GM12878 (cell line): ENCODE results near the gene PLAC9. TPM values are rescaled to one million over a fixed set of nuclear protein-coding genes. Genes with fewer than 3 reads are reported as not detected.

Source experiments
- ATAC-seq: fragments of 200-7000 bp; cut with Tn5 transposase; 3 replicates; pipeline ENCODE4 v1.9.1; 2020; ENCODE audit warnings: mild to moderate bottlenecking, moderate library complexity
- BruUV-seq: library from RNA; stranded (reverse); fragments of 400-500 nt; replicated peaks from 2 replicates; lab custom pipeline; 2021; lab: Mats Ljungman, UMichigan
- CTCF ChIA-PET: fragments of 300-600 bp; sonication (Branson Sonifier 250); formaldehyde crosslinking; extraction: SDS; loops from one replicate; lab custom pipeline; 2021; ENCODE audit warnings: inconsistent platforms; lab: Yijun Ruan, JAX
- POLR2A ChIA-PET: fragments of 350-600 bp; formaldehyde crosslinking; extraction: SDS; loops from one replicate; lab custom pipeline; 2021; ENCODE audit warnings: inconsistent platforms; lab: Charles Lee
- RAD21 ChIA-PET: fragments of 300-600 bp; sonication (Branson Sonifier 250); formaldehyde crosslinking; loops from one replicate; lab custom pipeline; 2023; ENCODE audit warnings: antibody characterized with exemption; ENCODE audit not compliant: unreplicated experiment; lab: Charles Lee
- SMC1A ChIA-PET: fragments of 300-600 bp; sonication (Branson Sonifier 250); formaldehyde crosslinking; loops from one replicate; lab custom pipeline; 2023; ENCODE audit not compliant: unreplicated experiment, uncharacterized antibody; lab: Charles Lee
- DNase-seq: peaks from one replicate; pipeline ENCODE4 v3.0.0-alpha.2; 2011; ENCODE audit warnings: low read depth, low spot score
- FAIRE-seq: peaks from 3 replicates; lab custom pipeline; 2011; peaks lifted over from hg19 to GRCh38; lab: Jason Lieb, UNC
- H2AFZ ChIP-seq: 2 replicates; pipeline ENCODE4 v1.6.0; 2011; ENCODE audit warnings: low read depth, low read length, control low read depth; ENCODE audit not compliant: control insufficient read depth
- H3K27ac ChIP-seq: 2 replicates; pipeline ENCODE4 v1.5.1; 2011; ENCODE audit warnings: control low read depth; ENCODE audit not compliant: control insufficient read depth, insufficient read depth
- H3K27me3 ChIP-seq, 2 experiments: replicated peaks in 1 of 2; 2 replicates each; pipeline versions ENCODE4 v1.6.0 to v1.6.1; 2011; ENCODE audit warnings: low read length in 1 of 2; ENCODE audit not compliant: control insufficient read depth in 2 of 2, insufficient read depth in 2 of 2
- H3K36me3 ChIP-seq, 2 experiments: 2 replicates each; pipeline ENCODE4 v1.5.1; 2011; ENCODE audit warnings: low read length in 1 of 2; ENCODE audit not compliant: control insufficient read depth in 2 of 2, insufficient read depth in 2 of 2
- H3K4me1 ChIP-seq: 2 replicates; pipeline ENCODE4 v1.6.1; 2011; ENCODE audit warnings: mild to moderate bottlenecking, low read length, moderate library complexity, mixed read lengths; ENCODE audit not compliant: control insufficient read depth, insufficient read depth
- H3K4me2 ChIP-seq: 2 replicates; pipeline ENCODE4 v1.6.0; 2011; ENCODE audit warnings: control low read depth; ENCODE audit not compliant: control insufficient read depth, insufficient read depth
- H3K4me3 ChIP-seq: fragments of 200-600 bp; sonication (generic); 2 replicates; pipeline ENCODE4 v1.5.1; 2016
- H3K79me2 ChIP-seq: 2 replicates; pipeline ENCODE4 v1.6.0; 2011; ENCODE audit warnings: low read length; ENCODE audit not compliant: control insufficient read depth, insufficient read depth
- H3K9ac ChIP-seq: 2 replicates; pipeline ENCODE4 v1.8.0; 2011; ENCODE audit warnings: low read length, control low read depth, mixed read lengths; ENCODE audit not compliant: control insufficient read depth, insufficient read depth
- H3K9me3 ChIP-seq: replicated peaks from 3 replicates; pipeline ENCODE4 v1.5.1; 2011; ENCODE audit warnings: mild to moderate bottlenecking, low read length; ENCODE audit not compliant: control insufficient read depth, insufficient read depth
- H4K20me1 ChIP-seq: 2 replicates; pipeline ENCODE4 v1.6.0; 2011; ENCODE audit not compliant: control insufficient read depth, insufficient read depth
- CREM ChIP-seq: IDR thresholded peaks from 2 replicates; pipeline ENCODE4 v1.6.1; 2014; ENCODE audit warnings: antibody characterized with exemption, low read depth
- E2F8 ChIP-seq: fragments of 450-650 bp; IDR thresholded peaks from 2 replicates; pipeline ENCODE4 v1.6.1; 2018; ENCODE audit warnings: mild to moderate bottlenecking, low read depth, moderate library complexity; ENCODE audit not compliant: partially characterized antibody
- EZH2 ChIP-seq: IDR thresholded peaks from 2 replicates; pipeline ENCODE4 v1.6.1; 2012; ENCODE audit warnings: low read depth, mild to moderate bottlenecking, control low read depth, inconsistent platforms, low read length, borderline replicate concordance; ENCODE audit not compliant: control insufficient read depth
- IKZF1 ChIP-seq: fragments of 450-650 bp; conservative IDR thresholded peaks from 2 replicates; pipeline ENCODE4 v1.6.1; 2017; ENCODE audit warnings: antibody characterized with exemption, mild to moderate bottlenecking
- MEF2A ChIP-seq: IDR thresholded peaks from 2 replicates; pipeline ENCODE4 v1.6.1; 2011; ENCODE audit warnings: low read depth, mild to moderate bottlenecking, low read length, moderate library complexity; ENCODE audit not compliant: insufficient read depth
- NFIC ChIP-seq: IDR thresholded peaks from 2 replicates; pipeline ENCODE4 v1.6.1; 2012; ENCODE audit warnings: low read depth, mild to moderate bottlenecking, inconsistent platforms, low read length, moderate library complexity
- NR2F1 ChIP-seq: fragments of 450-650 bp; conservative IDR thresholded peaks from 2 replicates; pipeline ENCODE4 v1.6.1; 2017; ENCODE audit warnings: mild to moderate bottlenecking
- SIN3A ChIP-seq: IDR thresholded peaks from 2 replicates; pipeline ENCODE4 v1.6.1; 2012; ENCODE audit warnings: low read depth, low read length, improper control_type of control experiment
- SREBF1 ChIP-seq: IDR thresholded peaks from 2 replicates; pipeline ENCODE4 v1.6.1; 2012; ENCODE audit warnings: mild to moderate bottlenecking, low read length
- WGBS: methylation state at CpG from one replicate; pipeline ENCODE4 v1.1.6; 2016; ENCODE audit warnings: low lambda C conversion rate; ENCODE audit not compliant: insufficient replicate concordance, insufficient coverage; ENCODE audit errors: missing lambda C conversion rate; 5-methylcytosine and 5-hydroxymethylcytosine counted together
- in situ Hi-C: fragments of 300-500 bp; cut with MboI; formaldehyde crosslinking; loops from 9 replicates; pipeline ENCODE4 v1.14.3; 2018; ENCODE audit warnings: mixed read lengths
- intact Hi-C: fragments of 100-400 bp; cut with micrococcal nuclease; formaldehyde crosslinking; loops from one replicate; pipeline ENCODE4 v1.14.2; 2022; ENCODE audit not compliant: unreplicated experiment
- polyA plus RNA-seq, 11 experiments: library from polyadenylated mRNA; depleted of rRNA in 4 of 11; unstranded in 6 of 11; stranded (reverse) in 5 of 11; fragments of >200 nt; fragmentation: Nextera tagmentation in 4 of 11; fragmentation: Illumina TruSeq in 1 of 11; extraction: Ambion mirVana in 4 of 11; extraction: Trizol in 1 of 11; gene quantifications; 1 replicate in 1 of 11; 2 replicates in 10 of 11; pipeline versions ENCODE4 v1.2.1 to v1.2.3, GENCODE V29; 2011 to 2016; ENCODE audit warnings: inconsistent platforms in 2 of 11, missing spikeins in 2 of 11, low read depth in 1 of 11
- total RNA-seq, 4 experiments: library from RNA; depleted of rRNA in 3 of 4; stranded (reverse); fragments of >200 nt in 3 of 4; fragmentation: Illumina TruSeq in 1 of 4; extraction: Trizol in 1 of 4; gene quantifications; 2 replicates each; pipeline versions ENCODE4 v1.2.1 to v1.2.3, GENCODE V29; 2013 to 2021

Gene PLAC9
- total and polyA plus RNA-seq, 10 of the 15 experiments (the other 5 are each of a cell fraction or from before 2014, with no cell fraction given), result not detected

GRCh38 chr10:80163741-80164341 lies 31.3 kb downstream of the PLAC9 start:
- in situ Hi-C loops (no loop called here), intact Hi-C loops (no loop called here)
- Histone ChIP-seq H3K36me3 (peaks cover 18 to 31% of the 10 kb centered on the region in 2 experiments), H2AFZ (no peak overlapping the region), H3K79me2 (no peaks in the 10 kb centered on the region), H3K9ac (no peak overlapping the region), H3K4me2 (no peak overlapping the region), H3K4me1 (peaks cover 1% of the 10 kb centered on the region), H3K9me3 (no peaks in the 10 kb centered on the region), H4K20me1 (no peaks in the 10 kb centered on the region), H3K4me3 (no peak overlapping the region), H3K27me3 (no peaks in the 10 kb centered on the region), H3K27ac (no peak overlapping the region)
- 97% methylated on average over 8 of the region's 8 CpGs for WGBS
- ChIA-PET POLR2A (no interaction called here), RAD21 (interaction anchor here (2.2 kb wide), 1 partner anchor 58 kb away, joined by 7 read pairs; no protein-coding TSS in a partner anchor), SMC1A (no interaction called here), CTCF (interaction anchor here (0.6 to 7.5 kb wide), 3 partner anchors 20 to 57 kb away, joined by 3 to 41 read pairs (median 8); no protein-coding TSS in a partner anchor)
- no peak for FAIRE-seq
- ATAC-seq, result no peak
- BruUV-seq, result no TSS peak
- no peak for TF ChIP-seq E2F8
- no peak for TF ChIP-seq NFIC
- no peak for TF ChIP-seq MEF2A
- no peak for TF ChIP-seq EZH2
- no peak for TF ChIP-seq SIN3A
- no peak for TF ChIP-seq NR2F1
- TF ChIP-seq SREBF1, result no peak
- no peak for TF ChIP-seq IKZF1
- no peak for TF ChIP-seq CREM
- DNase-seq, result no peak
